HepG2 (cell line): ENCODE results near the gene PCYT2. TPM values are rescaled to one million over a fixed set of nuclear protein-coding genes. Genes with fewer than 3 reads are reported as not detected.

Experiments
- ATAC-seq: fragments of 200-7000 bp; cut with Tn5 transposase; 3 replicates; pipeline ENCODE4 v1.9.1; 2020; ENCODE audit warnings: mild to moderate bottlenecking, moderate library complexity
- BruUV-seq: library from RNA; stranded (reverse); fragments of 400-500 nt; replicated peaks from 2 replicates; lab custom pipeline; 2021; lab: Mats Ljungman, UMichigan
- CTCF ChIA-PET: fragments of 300-600 bp; formaldehyde crosslinking; extraction: SDS; loops from one replicate; lab custom pipeline; 2021; ENCODE audit warnings: low total read pairs, inconsistent platforms, low intra/inter-chr PET ratio; lab: Yijun Ruan, JAX
- POLR2A ChIA-PET: fragments of 350-600 bp; sonication (Branson Sonifier 250); formaldehyde crosslinking; loops from one replicate; lab custom pipeline; 2020; ENCODE audit warnings: antibody characterized with exemption, inconsistent platforms; lab: Yijun Ruan, JAX
- DNase-seq: peaks from one replicate; pipeline ENCODE4 v3.0.0-alpha.2; 2015; ENCODE audit warnings: low spot score
- FAIRE-seq: peaks from 3 replicates; lab custom pipeline; 2011; peaks lifted over from hg19 to GRCh38; lab: Jason Lieb, UNC
- H2AFZ ChIP-seq: one replicate; pipeline ENCODE4 v1.6.1; 2011; ENCODE audit warnings: low read length, inconsistent platforms
- H3K27ac ChIP-seq: fragments of 300-600 bp; 3 replicates; pipeline ENCODE4 v1.8.0; 2011; ENCODE audit warnings: mixed run types, mild to moderate bottlenecking, mixed read lengths, low read length, inconsistent platforms; ENCODE audit not compliant: insufficient read depth; ENCODE audit errors: extremely low read length
- H3K27me3 ChIP-seq, 2 experiments: fragments of 200-600 bp in 1 of 2; 2 replicates in 1 of 2; 3 replicates in 1 of 2; pipeline versions ENCODE4 v1.6.0 to v1.8.0; 2011; ENCODE audit warnings: low read length in 2 of 2, mild to moderate bottlenecking in 2 of 2, moderate library complexity in 2 of 2, inconsistent platforms in 1 of 2; ENCODE audit not compliant: insufficient read depth in 2 of 2, control insufficient read depth in 1 of 2
- H3K36me3 ChIP-seq, 2 experiments: fragments of 200-600 bp in 1 of 2; replicated peaks in 1 of 2; 2 replicates in 1 of 2; 3 replicates in 1 of 2; pipeline versions ENCODE4 v1.5.1 to v1.8.0; 2011; ENCODE audit warnings: low read length in 2 of 2, inconsistent platforms in 1 of 2; ENCODE audit not compliant: insufficient read depth in 2 of 2, control insufficient read depth in 1 of 2
- H3K4me1 ChIP-seq: 2 replicates; pipeline ENCODE4 v1.5.1; 2012; ENCODE audit warnings: low read length, inconsistent platforms; ENCODE audit not compliant: insufficient read depth
- H3K4me2 ChIP-seq: 2 replicates; pipeline ENCODE4 v1.6.0; 2011; ENCODE audit warnings: low read depth, low read length, inconsistent platforms
- H3K4me3 ChIP-seq, 3 experiments: fragments of 200-600 bp in 1 of 3; sonication (generic), shearing (Covaris generic) in 1 of 3; replicated peaks in 1 of 3; 2 replicates each; pipeline ENCODE4 v1.5.1; 2011 to 2016; ENCODE audit warnings: low read length in 3 of 3, inconsistent platforms in 2 of 3, low read depth in 2 of 3, mild to moderate bottlenecking in 2 of 3, control low read depth in 1 of 3, mixed read lengths in 1 of 3; ENCODE audit not compliant: insufficient read depth in 1 of 3
- H3K79me2 ChIP-seq: one replicate; pipeline ENCODE4 v1.6.1; 2011; ENCODE audit warnings: low read length, inconsistent platforms; ENCODE audit not compliant: insufficient read depth
- H3K9ac ChIP-seq: 2 replicates; pipeline ENCODE4 v1.6.0; 2011; ENCODE audit warnings: mild to moderate bottlenecking, low read depth, low read length, inconsistent platforms; ENCODE audit not compliant: insufficient read depth
- H3K9me3 ChIP-seq: 2 replicates; pipeline ENCODE4 v1.5.1; 2012; ENCODE audit warnings: mild to moderate bottlenecking, low read length
- H4K20me1 ChIP-seq: 2 replicates; pipeline ENCODE4 v1.6.0; 2011; ENCODE audit warnings: inconsistent platforms, mild to moderate bottlenecking, low read length, moderate library complexity; ENCODE audit not compliant: insufficient read depth
- NAIF1 ChIP-seq: sonication (generic); formaldehyde crosslinking; IDR thresholded peaks from 2 replicates; pipeline ENCODE4 v1.5.0; 2020; ENCODE audit warnings: mild to moderate bottlenecking, missing genetic modification reagents, borderline replicate concordance
- PHF8 ChIP-seq: sonication (generic); formaldehyde crosslinking; IDR thresholded peaks from 2 replicates; pipeline ENCODE4 v1.5.0; 2020; ENCODE audit warnings: missing genetic modification reagents
- RFX5 ChIP-seq: IDR thresholded peaks from 2 replicates; pipeline ENCODE4 v1.6.1; 2011; ENCODE audit warnings: low read depth, low read length, improper control_type of control experiment
- SAP130 ChIP-seq: IDR thresholded peaks from 2 replicates; pipeline ENCODE4 v1.6.1; 2016; ENCODE audit warnings: low read depth
- SKI ChIP-seq: fragments of 450-650 bp; IDR thresholded peaks from one replicate; pipeline ENCODE4 v1.6.1; 2018; ENCODE audit warnings: mild to moderate bottlenecking; ENCODE audit not compliant: partially characterized antibody
- SRY ChIP-seq: sonication (generic); formaldehyde crosslinking; IDR thresholded peaks from 2 replicates; pipeline ENCODE4 v1.8.0; 2022; ENCODE audit warnings: mild to moderate bottlenecking, missing genetic modification reagents
- ZNF205 ChIP-seq: IDR thresholded peaks from 2 replicates; pipeline ENCODE4 v1.6.1; 2018; ENCODE audit warnings: missing biosample characterization, missing genetic modification reagents
- ZNF232 ChIP-seq: sonication (generic); formaldehyde crosslinking; IDR thresholded peaks from 2 replicates; pipeline ENCODE4 v1.4.0; 2020; ENCODE audit warnings: missing genetic modification reagents, borderline replicate concordance
- ZNF431 ChIP-seq: sonication (generic); formaldehyde crosslinking; IDR thresholded peaks from 2 replicates; pipeline ENCODE4 v1.9.0; 2022; ENCODE audit warnings: missing genetic modification reagents, low read depth, mild to moderate bottlenecking, borderline replicate concordance
- ZNF761 ChIP-seq: sonication (generic); formaldehyde crosslinking; conservative IDR thresholded peaks from 2 replicates; pipeline ENCODE4 v1.4.0; 2020; ENCODE audit warnings: mild to moderate bottlenecking, missing genetic modification reagents
- ZSCAN21 ChIP-seq: sonication (generic); formaldehyde crosslinking; IDR thresholded peaks from 2 replicates; pipeline ENCODE4 v1.8.0; 2022; ENCODE audit warnings: mild to moderate bottlenecking, missing genetic modification reagents, moderate library complexity, borderline replicate concordance
- WGBS: methylation state at CpG from one replicate; pipeline ENCODE4 v1.1.6; 2017; ENCODE audit warnings: low lambda C conversion rate; 5-methylcytosine and 5-hydroxymethylcytosine counted together
- in situ Hi-C: cut with HindIII; loops from 2 replicates; pipeline ENCODE4 v1.10.0; 2017; ENCODE audit warnings: low pct_unique_long_range_greater_than_20kb; ENCODE audit not compliant: extremely low pct_ligation_motif_present
- intact Hi-C: fragments of 100-400 bp; cut with micrococcal nuclease; formaldehyde crosslinking; loops from one replicate; pipeline ENCODE4 v1.10.0; 2022; ENCODE audit not compliant: unreplicated experiment
- polyA plus RNA-seq, 8 experiments: library from polyadenylated mRNA; depleted of rRNA in 3 of 8; stranded (reverse) in 7 of 8; unstranded in 1 of 8; fragments of >200 nt; fragmentation: Illumina TruSeq in 4 of 8; extraction: Trizol in 4 of 8; gene quantifications; 2 replicates each; pipeline versions ENCODE4 v1.2.1 to v1.2.3, GENCODE V29; 2011 to 2016; ENCODE audit warnings: low read depth in 4 of 8, missing spikeins in 1 of 8, mixed read lengths in 1 of 8; ENCODE audit not compliant: insufficient read depth in 1 of 8
- total RNA-seq, 5 experiments: library from RNA; depleted of rRNA; stranded (reverse); fragments of >200 nt; fragmentation: Illumina TruSeq; extraction: Trizol; gene quantifications; 2 replicates each; pipeline ENCODE4 v1.2.3, GENCODE V29; 2016; ENCODE audit warnings: low read depth in 1 of 5
- TF ChIP-seq, protein P1 (sequence below): sonication (generic); formaldehyde crosslinking; IDR thresholded peaks from 2 replicates; pipeline ENCODE4 v1.4.0; 2020; ENCODE audit warnings: missing genetic modification reagents; ENCODE audit errors: not compliant biosample characterization
- TF ChIP-seq, protein P2 (sequence below): IDR thresholded peaks from 2 replicates; pipeline ENCODE4 v1.6.1; 2016; ENCODE audit warnings: mild to moderate bottlenecking, missing biosample characterization, missing genetic modification reagents
- TF ChIP-seq, protein P3 (sequence below): sonication (generic); formaldehyde crosslinking; conservative IDR thresholded peaks from 2 replicates; pipeline ENCODE4 v1.8.0; 2022; ENCODE audit warnings: mild to moderate bottlenecking, moderate library complexity, missing genetic modification reagents
- TF ChIP-seq, protein P4 (sequence below): sonication (generic); formaldehyde crosslinking; IDR thresholded peaks from 2 replicates; pipeline ENCODE4 v1.4.0; 2020; ENCODE audit warnings: missing genetic modification reagents, low read depth, mild to moderate bottlenecking, borderline replicate concordance
- TF ChIP-seq, protein P5 (sequence below): sonication (generic); formaldehyde crosslinking; IDR thresholded peaks from 2 replicates; pipeline ENCODE4 v1.4.0; 2020; ENCODE audit warnings: mild to moderate bottlenecking, missing genetic modification reagents
- TF ChIP-seq, protein P6 (sequence below): sonication (generic); formaldehyde crosslinking; IDR thresholded peaks from 2 replicates; pipeline ENCODE4 v1.8.0; 2023; ENCODE audit warnings: mild to moderate bottlenecking, missing genetic modification reagents

PCYT2 gene
- total and polyA plus RNA-seq, 2 of the 13 experiments (the other 11 are each of a cell fraction or from before 2014, with no cell fraction given) = 147 to 297 TPM

DNA sequence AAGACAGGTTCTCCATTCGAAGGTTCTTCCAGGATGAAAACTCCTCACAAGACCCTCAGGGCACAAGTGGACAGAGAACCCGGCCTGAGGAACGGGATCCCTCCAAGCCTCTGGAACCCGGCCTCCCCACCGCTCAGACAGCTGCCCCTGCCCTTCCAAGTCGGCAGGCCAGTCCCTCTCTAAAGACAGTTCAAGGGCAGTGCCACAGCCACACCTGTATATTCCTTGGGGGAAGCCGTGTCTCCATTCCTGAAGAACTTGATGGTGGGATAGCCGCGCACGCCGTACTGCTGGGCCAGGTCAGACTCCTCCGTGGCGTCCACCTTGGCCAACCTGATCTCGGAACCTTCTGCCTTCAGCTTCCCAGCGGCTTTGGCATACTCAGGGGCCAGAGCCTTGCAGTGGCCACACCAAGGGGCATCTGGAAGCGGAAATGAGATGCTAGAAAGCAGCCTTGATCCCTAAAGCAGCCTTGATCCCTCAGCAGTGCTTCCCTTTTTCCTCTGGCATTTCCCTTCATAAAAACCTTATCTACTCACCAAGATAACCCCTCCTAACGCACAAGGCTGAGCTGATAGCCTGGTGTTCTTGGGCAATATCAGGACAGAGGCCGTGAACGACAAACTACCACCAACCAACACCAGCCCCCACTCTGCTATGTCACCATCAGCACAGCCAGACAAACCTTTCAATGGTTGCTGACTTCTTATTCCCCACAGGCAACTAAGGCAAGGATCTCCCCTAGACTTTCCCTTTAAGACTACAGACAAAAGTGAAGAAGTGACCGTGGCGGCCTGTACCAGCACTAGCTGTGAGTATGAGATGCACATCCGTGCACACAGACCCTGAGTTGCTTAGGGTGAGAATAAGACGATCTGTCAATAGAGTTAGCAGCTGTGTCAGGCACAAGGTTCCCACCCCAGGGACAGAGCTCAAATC lies 52.0 kb downstream of the PCYT2 start:
- ATAC-seq (no peak), DNase-seq (no peak), FAIRE-seq (no peak)
- Histone ChIP-seq H3K9ac (peak overlapping the region; percentile 97), H3K27ac (peak overlapping the region; percentile 83), H3K79me2 (peaks cover 85% of the 10 kb centered on the region), H3K36me3 (peaks cover 26 to 55% of the 10 kb centered on the region in 2 experiments), H4K20me1 (peaks cover 32% of the 10 kb centered on the region), H3K27me3 (no peaks in the 10 kb centered on the region; a peak in 1 of 5 replicates), H2AFZ (no peak overlapping the region), H3K4me3 (peak overlapping the region; percentile 80 to 98 (median 90)), H3K4me1 (peaks cover 77% of the 10 kb centered on the region), H3K9me3 (no peaks in the 10 kb centered on the region), H3K4me2 (peak overlapping the region; percentile 99)
- POLR2A ChIA-PET = interaction anchor here (0.7 to 2.7 kb wide), 15 partner anchors 9 to 242 kb away, joined by 3 to 27 read pairs (median 3); partner anchors contain the start of genes CENPX, LRRC45, MCRIP1 and PPP1R27
- in situ Hi-C loops = no loop called here
- intact Hi-C loops = no loop called here
- TSS peak; percentile 68 for BruUV-seq
- WGBS = 26% methylated on average over 17 of the region's 23 CpGs
- CTCF ChIA-PET = interaction anchor here (0.6 to 1.2 kb wide), 2 partner anchors 34 to 126 kb away, joined by 3 read pairs; no protein-coding TSS in a partner anchor
- TF ChIP-seq ZNF232 (CRISPR knock-in tag) (0 out of 2 replicates have a peak, but pooled peaks have one; percentile 17), ZNF761 (CRISPR knock-in tag) (no peak), SAP130 (peak; percentile 55), SRY (0 out of 2 replicates have a peak, but pooled peaks have one; percentile 3), RFX5 (no peak), PHF8 (CRISPR knock-in tag) (peak; percentile 27), SKI (no peak), ZNF205 (no peak), ZSCAN21 (CRISPR knock-in tag) (no peak), ZNF431 (CRISPR knock-in tag) (no peak), NAIF1 (CRISPR knock-in tag) (no peak)
- TF ChIP-seq, protein P1, sequence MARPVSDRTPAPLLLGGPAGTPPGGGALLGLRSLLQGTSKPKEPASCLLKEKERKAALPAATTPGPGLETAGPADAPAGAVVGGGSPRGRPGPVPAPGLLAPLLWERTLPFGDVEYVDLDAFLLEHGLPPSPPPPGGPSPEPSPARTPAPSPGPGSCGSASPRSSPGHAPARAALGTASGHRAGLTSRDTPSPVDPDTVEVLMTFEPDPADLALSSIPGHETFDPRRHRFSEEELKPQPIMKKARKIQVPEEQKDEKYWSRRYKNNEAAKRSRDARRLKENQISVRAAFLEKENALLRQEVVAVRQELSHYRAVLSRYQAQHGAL = no peak
- TF ChIP-seq, protein P2, sequence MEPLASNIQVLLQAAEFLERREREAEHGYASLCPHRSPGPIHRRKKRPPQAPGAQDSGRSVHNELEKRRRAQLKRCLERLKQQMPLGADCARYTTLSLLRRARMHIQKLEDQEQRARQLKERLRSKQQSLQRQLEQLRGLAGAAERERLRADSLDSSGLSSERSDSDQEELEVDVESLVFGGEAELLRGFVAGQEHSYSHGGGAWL = peak; percentile 15; the same call in 1 of the 2 replicates
- TF ChIP-seq, protein P3, sequence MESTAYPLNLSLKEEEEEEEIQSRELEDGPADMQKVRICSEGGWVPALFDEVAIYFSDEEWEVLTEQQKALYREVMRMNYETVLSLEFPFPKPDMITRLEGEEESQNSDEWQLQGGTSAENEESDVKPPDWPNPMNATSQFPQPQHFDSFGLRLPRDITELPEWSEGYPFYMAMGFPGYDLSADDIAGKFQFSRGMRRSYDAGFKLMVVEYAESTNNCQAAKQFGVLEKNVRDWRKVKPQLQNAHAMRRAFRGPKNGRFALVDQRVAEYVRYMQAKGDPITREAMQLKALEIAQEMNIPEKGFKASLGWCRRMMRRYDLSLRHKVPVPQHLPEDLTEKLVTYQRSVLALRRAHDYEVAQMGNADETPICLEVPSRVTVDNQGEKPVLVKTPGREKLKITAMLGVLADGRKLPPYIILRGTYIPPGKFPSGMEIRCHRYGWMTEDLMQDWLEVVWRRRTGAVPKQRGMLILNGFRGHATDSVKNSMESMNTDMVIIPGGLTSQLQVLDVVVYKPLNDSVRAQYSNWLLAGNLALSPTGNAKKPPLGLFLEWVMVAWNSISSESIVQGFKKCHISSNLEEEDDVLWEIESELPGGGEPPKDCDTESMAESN = 0 out of 2 replicates have a peak, but pooled peaks have one; percentile 24
- TF ChIP-seq, protein P4, sequence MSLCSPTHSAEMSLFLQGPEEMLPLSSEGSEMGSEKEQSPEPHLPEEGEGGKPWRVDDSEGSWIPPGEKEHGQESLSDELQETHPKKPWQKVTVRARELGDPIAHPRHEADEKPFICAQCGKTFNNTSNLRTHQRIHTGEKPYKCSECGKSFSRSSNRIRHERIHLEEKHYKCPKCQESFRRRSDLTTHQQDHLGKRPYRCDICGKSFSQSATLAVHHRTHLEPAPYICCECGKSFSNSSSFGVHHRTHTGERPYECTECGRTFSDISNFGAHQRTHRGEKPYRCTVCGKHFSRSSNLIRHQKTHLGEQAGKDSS (CRISPR knock-in tag) = 0 out of 2 replicates have a peak, but pooled peaks have one; percentile 4
- TF ChIP-seq, protein P5, sequence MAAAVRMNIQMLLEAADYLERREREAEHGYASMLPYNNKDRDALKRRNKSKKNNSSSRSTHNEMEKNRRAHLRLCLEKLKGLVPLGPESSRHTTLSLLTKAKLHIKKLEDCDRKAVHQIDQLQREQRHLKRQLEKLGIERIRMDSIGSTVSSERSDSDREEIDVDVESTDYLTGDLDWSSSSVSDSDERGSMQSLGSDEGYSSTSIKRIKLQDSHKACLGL (CRISPR knock-in tag) = peak; percentile 74; the same call in 1 of the 2 replicates
- TF ChIP-seq, protein P6, sequence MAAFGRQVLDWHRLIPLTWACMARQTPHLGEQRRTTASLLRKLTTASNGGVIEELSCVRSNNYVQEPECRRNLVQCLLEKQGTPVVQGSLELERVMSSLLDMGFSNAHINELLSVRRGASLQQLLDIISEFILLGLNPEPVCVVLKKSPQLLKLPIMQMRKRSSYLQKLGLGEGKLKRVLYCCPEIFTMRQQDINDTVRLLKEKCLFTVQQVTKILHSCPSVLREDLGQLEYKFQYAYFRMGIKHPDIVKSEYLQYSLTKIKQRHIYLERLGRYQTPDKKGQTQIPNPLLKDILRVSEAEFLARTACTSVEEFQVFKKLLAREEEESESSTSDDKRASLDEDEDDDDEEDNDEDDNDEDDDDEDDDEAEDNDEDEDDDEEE = no peak
